Spleen (tissue), 11 donors: Measurements from ENCODE around the gene TPCN2. TPM values are rescaled to one million over a fixed set of nuclear protein-coding genes. Genes with fewer than 3 reads are reported as not detected.
A peak's percentile ranks its signal among the peaks of the same experiment; 100 is the strongest.

ENCODE experiments used
- DNase-seq: peaks from one replicate; pipeline ENCODE4 v3.0.0-alpha.2; 2020
- H3K27ac ChIP-seq, 8 donors: fragments of 200-600 bp; sonication (generic) in 7 of 8; 1 replicate in 4 of 8; 2 replicates in 4 of 8; pipeline versions ENCODE4 v1.5.0 to v1.8.0; 2016 to 2021; ENCODE audit warnings: inconsistent platforms in 4 of 8, mild to moderate bottlenecking in 4 of 8, moderate library complexity in 1 of 8
- H3K27me3 ChIP-seq, 7 donors: fragments of 200-600 bp; sonication (generic) in 6 of 7; replicated peaks in 1 of 7; 1 replicate in 4 of 7; 2 replicates in 3 of 7; pipeline versions ENCODE4 v1.5.0 to v1.8.0; 2016 to 2021; ENCODE audit warnings: inconsistent platforms in 3 of 7, mild to moderate bottlenecking in 1 of 7
- H3K36me3 ChIP-seq, 6 donors: fragments of 200-600 bp; sonication (generic) in 5 of 6; 1 replicate in 4 of 6; 2 replicates in 2 of 6; pipeline versions ENCODE4 v1.5.0 to v1.8.0; 2016 to 2021; ENCODE audit warnings: inconsistent platforms in 2 of 6
- H3K4me1 ChIP-seq, 6 donors: fragments of 200-600 bp; sonication (generic) in 5 of 6; 1 replicate in 3 of 6; 2 replicates in 3 of 6; pipeline versions ENCODE4 v1.5.0 to v1.8.0; 2016 to 2021; ENCODE audit warnings: inconsistent platforms in 3 of 6
- H3K4me3 ChIP-seq, 8 donors: fragments of 200-600 bp; sonication (generic) in 7 of 8; 1 replicate in 4 of 8; 2 replicates in 4 of 8; pipeline versions ENCODE4 v1.5.0 to v1.8.0; 2016 to 2021; ENCODE audit warnings: inconsistent platforms in 4 of 8, mild to moderate bottlenecking in 4 of 8, moderate library complexity in 2 of 8
- H3K9me3 ChIP-seq, 8 donors: fragments of 200-600 bp; sonication (generic) in 7 of 8; 1 replicate in 4 of 8; 2 replicates in 4 of 8; pipeline versions ENCODE4 v1.5.0 to v1.8.0; 2016 to 2021; ENCODE audit warnings: inconsistent platforms in 4 of 8
- CTCF ChIP-seq, 11 experiments: fragments of 200-600 bp in 7 of 11; fragments of 450-650 bp in 4 of 11; sonication (generic) in 4 of 11; IDR thresholded peaks in 8 of 11; conservative IDR thresholded peaks in 3 of 11; 1 replicate in 7 of 11; 2 replicates in 4 of 11; pipeline versions ENCODE4 v1.4.0 to v1.8.0; 2016 to 2021; ENCODE audit warnings: antibody characterized with exemption in 11 of 11, inconsistent platforms in 4 of 11, mild to moderate bottlenecking in 1 of 11
- POLR2A ChIP-seq, 3 donors: fragments of 450-650 bp; IDR thresholded peaks; one replicate each; pipeline ENCODE4 v1.5.1; 2017; ENCODE audit warnings: antibody characterized with exemption in 3 of 3, mild to moderate bottlenecking in 1 of 3
- POLR2AphosphoS5 ChIP-seq, 3 donors: sonication (generic); formaldehyde crosslinking; IDR thresholded peaks; one replicate each; pipeline ENCODE4 v1.5.1; 2017; ENCODE audit warnings: antibody characterized with exemption in 3 of 3
- WGBS, 5 donors: extraction: QIAGEN DNeasy Blood & Tissue Kit in 3 of 5; methylation state at CpG; one replicate each; pipeline versions ENCODE4 v1.1.5 to v1.1.7; 2013 to 2018; 5-methylcytosine and 5-hydroxymethylcytosine counted together
- intact Hi-C: fragments of 100-400 bp; cut with DNase I; formaldehyde crosslinking; loops from one replicate; pipeline ENCODE4 v1.15.0; 2023; ENCODE audit warnings: low total_unique reads
- polyA plus RNA-seq, 3 donors: library from polyadenylated mRNA; stranded (reverse); fragments of 200-250 nt; gene quantifications; one replicate each; pipeline ENCODE4 v1.2.1, GENCODE V29; 2013
- total RNA-seq, 7 donors: library from RNA; depleted of rRNA in 3 of 7; stranded (reverse); fragments of >200 nt in 3 of 7; fragmentation: NEBNext Ultra II Directional in 4 of 7; extraction: Animal tissue kit (Norgen Biotek cat#: 25700) in 4 of 7; gene quantifications; one replicate each; pipeline versions ENCODE4 v1.1.0 to v1.2.1, GENCODE V29; 2016 to 2021
- donor health status: healthy with polysubstance abuse.
- donor health status: DM: no; HTN: no; CAD: no; lungs with moderate emphysema.
- donor health status: DM: no; HTN: no; CAD: no.
- donor health status: Bipolar disorder and iron deficiency.
- donor health status: healthy.
- donor health status: DM: no; HTN: no; CAD: no.
- donor health status: DM: yes; HTN: yes; CAD: no.

Gene TPCN2
- total and polyA plus RNA-seq, 10 donors, result 3.6 to 30.4 (median 24.1) TPM

- no peak overlapping the region for H3K4me3 ChIP-seq
- peaks cover 0 to 14% (median 4%) of the 10 kb centered on the region in 7 donors for H3K27me3 ChIP-seq
- intact Hi-C loops, result no loop called here
- no peak for DNase-seq
- WGBS, 5 donors, result 69 to 80% (median 77%) methylated on average over 10 to 13 of the region's 13 CpGs
- no peak for TF ChIP-seq CTCF (IDR thresholded peaks at IDR 0.05 in 8 of 11, conservative IDR thresholded peaks at IDR 0.05 in 3 of 11)
- no peak for TF ChIP-seq POLR2A (IDR thresholded peaks at IDR 0.05)
- no peak for TF ChIP-seq POLR2AphosphoS5 (IDR thresholded peaks at IDR 0.05)
- peaks cover 0 to 16% (median 12%) of the 10 kb centered on the region in 6 donors for H3K4me1 ChIP-seq
- no peaks in the 10 kb centered on the region for H3K9me3 ChIP-seq
- H3K36me3 ChIP-seq, result no peaks in the 10 kb centered on the region
- H3K27ac ChIP-seq, result no peak overlapping the region
Measured at GRCh38 chr11:69018924-69019323, 29.8 kb upstream of the TPCN2 start.

- Histone ChIP-seq H3K4me1 (peaks cover 0 to 2% (median 0%) of the 10 kb centered on the region in 6 donors), H3K4me3 (no peak overlapping the region), H3K36me3 (no peaks in the 10 kb centered on the region), H3K27ac (no peak overlapping the region), H3K9me3 (no peaks in the 10 kb centered on the region), H3K27me3 (no peaks in the 10 kb centered on the region)
- TF ChIP-seq POLR2A (IDR thresholded peaks at IDR 0.05), result no peak
- no peak for TF ChIP-seq POLR2AphosphoS5 (IDR thresholded peaks at IDR 0.05)
- TF ChIP-seq CTCF (IDR thresholded peaks at IDR 0.05 in 8 of 11, conservative IDR thresholded peaks at IDR 0.05 in 3 of 11), result no peak
- intact Hi-C loops, result no loop called here
- no peak for DNase-seq
- WGBS, 5 donors, result 82 to 88% (median 88%) methylated on average over 10 of the region's 10 CpGs
Measured at GRCh38 chr11:69022260-69022659, 26.5 kb upstream of the TPCN2 start.

GRCh38 chr11:69024509-69024908 is 24.2 kb upstream of the TPCN2 start:
- Histone ChIP-seq H3K27ac (no peak overlapping the region), H3K4me1 (peaks cover 0 to 15% (median 0%) of the 10 kb centered on the region in 6 donors), H3K27me3 (no peaks in the 10 kb centered on the region), H3K4me3 (no peak overlapping the region), H3K9me3 (no peaks in the 10 kb centered on the region), H3K36me3 (no peaks in the 10 kb centered on the region)
- TF ChIP-seq CTCF (IDR thresholded peaks at IDR 0.05 in 8 of 11, conservative IDR thresholded peaks at IDR 0.05 in 3 of 11), result no peak
- intact Hi-C loops, result no loop called here
- 87 to 100% (median 89%) methylated on average over 4 to 6 of the region's 6 CpGs for WGBS, 5 donors
- no peak for DNase-seq

GRCh38 chr11:69027704-69028372 is 20.9 kb upstream of the TPCN2 start:
- H3K27me3 ChIP-seq, result peaks cover 0 to 1% (median 0%) of the 10 kb centered on the region in 7 donors
- intact Hi-C loops, result no loop called here
- H3K9me3 ChIP-seq, result no peaks in the 10 kb centered on the region
- H3K4me1 ChIP-seq, result peaks cover 0 to 36% (median 3%) of the 10 kb centered on the region in 6 donors
- H3K27ac ChIP-seq, result peak overlapping the region in 4 of 8 donors; percentile 8 to 70 (median 20)
- DNase-seq, result no peak
- WGBS, 5 donors, result 48 to 72% (median 64%) methylated on average over 9 of the region's 9 CpGs
- peak in 1 of 3 donors; percentile 14 for TF ChIP-seq POLR2AphosphoS5 (IDR thresholded peaks at IDR 0.05)
- TF ChIP-seq POLR2A (IDR thresholded peaks at IDR 0.05), result no peak
- no peak overlapping the region for H3K4me3 ChIP-seq
- no peaks in the 10 kb centered on the region for H3K36me3 ChIP-seq
